HEK293 (cell line): ENCODE measurements around the gene PGA5.

ENCODE experiments used
- CTCF ChIA-PET: fragments of 350-600 bp; formaldehyde crosslinking; extraction: SDS; loops from one replicate; lab custom pipeline; 2021; ENCODE audit warnings: antibody characterized with exemption; lab: Yijun Ruan, JAX
- POLR2A ChIA-PET: fragments of 300-600 bp; formaldehyde crosslinking; extraction: SDS; loops from one replicate; lab custom pipeline; 2020; ENCODE audit warnings: antibody characterized with exemption, inconsistent platforms; lab: Yijun Ruan, JAX
- H3K27ac ChIP-seq: fragments of 200-500 bp; sonication (Bioruptor generic); 2 replicates; pipeline ENCODE4 v1.5.1; 2014; ENCODE audit warnings: low read depth, low read length, control low read depth, inconsistent platforms; ENCODE audit errors: extremely low read depth
- H3K36me3 ChIP-seq, 2 experiments: fragments of 200-500 bp in 1 of 2; sonication (Bioruptor generic) in 1 of 2; 1 replicate in 1 of 2; 2 replicates in 1 of 2; pipeline ENCODE4 v1.5.1; 2014 to 2017; ENCODE audit warnings: inconsistent platforms in 2 of 2, low read length in 2 of 2; ENCODE audit not compliant: control insufficient read depth in 2 of 2, insufficient read depth in 1 of 2
- H3K4me1 ChIP-seq: fragments of 200-500 bp; sonication (Bioruptor generic); 2 replicates; pipeline ENCODE4 v1.5.1; 2014; ENCODE audit warnings: mild to moderate bottlenecking, low read length, inconsistent platforms; ENCODE audit not compliant: control insufficient read depth, insufficient read depth
- H3K4me3 ChIP-seq: 2 replicates; pipeline ENCODE4 v1.5.1; 2011; ENCODE audit warnings: low read depth, mild to moderate bottlenecking, control low read depth, low read length, moderate library complexity
- H3K9me3 ChIP-seq: fragments of 200-500 bp; sonication (Bioruptor generic); 2 replicates; pipeline ENCODE4 v1.5.1; 2014; ENCODE audit warnings: low read depth, low read length, inconsistent platforms; ENCODE audit not compliant: control insufficient read depth, insufficient read depth
- GLIS1 ChIP-seq: fragments of 450-650 bp; formaldehyde crosslinking; IDR thresholded peaks from 2 replicates; pipeline ENCODE4 v1.5.1; 2016; ENCODE audit warnings: missing biosample characterization, missing genetic modification characterization
- HOXA7 ChIP-seq: sonication (generic); formaldehyde crosslinking; IDR thresholded peaks from 2 replicates; pipeline ENCODE4 v1.8.1; 2022; ENCODE audit warnings: missing genetic modification reagents, borderline replicate concordance
- KLF7 ChIP-seq: fragments of 450-650 bp; formaldehyde crosslinking; IDR thresholded peaks from 2 replicates; pipeline ENCODE4 v1.5.1; 2016; ENCODE audit warnings: missing biosample characterization, missing genetic modification characterization, borderline replicate concordance
- KLF8 ChIP-seq: fragments of 450-650 bp; formaldehyde crosslinking; IDR thresholded peaks from 2 replicates; pipeline ENCODE4 v1.5.1; 2016; ENCODE audit warnings: missing biosample characterization, missing genetic modification characterization
- YY1 ChIP-seq: fragments of 450-650 bp; formaldehyde crosslinking; IDR thresholded peaks from 2 replicates; pipeline ENCODE4 v1.5.1; 2018; ENCODE audit warnings: missing biosample characterization, missing genetic modification characterization
- ZNF10 ChIP-seq: fragments of 450-650 bp; formaldehyde crosslinking; IDR thresholded peaks from 2 replicates; pipeline ENCODE4 v1.5.1; 2017; ENCODE audit warnings: missing biosample characterization, missing genetic modification characterization
- ZNF2 ChIP-seq: fragments of 450-650 bp; formaldehyde crosslinking; IDR thresholded peaks from 2 replicates; pipeline ENCODE4 v1.5.1; 2016; ENCODE audit warnings: missing biosample characterization, missing genetic modification characterization
- ZNF202 ChIP-seq: fragments of 450-650 bp; formaldehyde crosslinking; IDR thresholded peaks from 2 replicates; pipeline ENCODE4 v1.5.1; 2016; ENCODE audit warnings: missing biosample characterization, missing genetic modification characterization, borderline replicate concordance
- ZNF23 ChIP-seq: fragments of 450-650 bp; formaldehyde crosslinking; IDR thresholded peaks from 2 replicates; pipeline ENCODE4 v1.5.1; 2016; ENCODE audit warnings: missing biosample characterization, missing genetic modification characterization, borderline replicate concordance
- ZNF24 ChIP-seq: fragments of 450-650 bp; formaldehyde crosslinking; IDR thresholded peaks from 2 replicates; pipeline ENCODE4 v1.5.1; 2016; ENCODE audit warnings: missing biosample characterization, missing genetic modification characterization
- ZNF449 ChIP-seq: fragments of 450-650 bp; formaldehyde crosslinking; IDR thresholded peaks from 2 replicates; pipeline ENCODE4 v1.5.1; 2017; ENCODE audit warnings: missing biosample characterization, mild to moderate bottlenecking, missing genetic modification characterization, moderate library complexity
- ZNF548 ChIP-seq: fragments of 450-650 bp; formaldehyde crosslinking; IDR thresholded peaks from 2 replicates; pipeline ENCODE4 v1.5.1; 2016; ENCODE audit warnings: missing biosample characterization, missing genetic modification characterization
- ZNF701 ChIP-seq: fragments of 450-650 bp; formaldehyde crosslinking; IDR thresholded peaks from 2 replicates; pipeline ENCODE4 v1.5.1; 2016; ENCODE audit warnings: missing biosample characterization, missing genetic modification characterization
- ZNF707 ChIP-seq: fragments of 450-650 bp; formaldehyde crosslinking; IDR thresholded peaks from 2 replicates; pipeline ENCODE4 v1.5.1; 2016; ENCODE audit warnings: missing biosample characterization, missing genetic modification characterization
- ZSCAN23 ChIP-seq: fragments of 450-650 bp; formaldehyde crosslinking; IDR thresholded peaks from 2 replicates; pipeline ENCODE4 v1.5.1; 2016; ENCODE audit warnings: missing biosample characterization, missing genetic modification characterization
- TF ChIP-seq, protein P1 (sequence below): fragments of 450-650 bp; IDR thresholded peaks from 2 replicates; pipeline ENCODE4 v1.5.1; 2018; ENCODE audit warnings: missing biosample characterization, missing genetic modification characterization
- TF ChIP-seq, protein P2 (sequence below): fragments of 450-650 bp; formaldehyde crosslinking; IDR thresholded peaks from 2 replicates; pipeline ENCODE4 v1.5.1; 2016; ENCODE audit warnings: missing biosample characterization, missing genetic modification characterization
- TF ChIP-seq, protein P3 (sequence below): fragments of 450-650 bp; formaldehyde crosslinking; optimal IDR thresholded peaks from 2 replicates; pipeline ENCODE3; 2016; ENCODE audit warnings: missing biosample characterization, mild to moderate bottlenecking, missing genetic modification characterization
- TF ChIP-seq, protein P4 (sequence below): fragments of 450-650 bp; formaldehyde crosslinking; IDR thresholded peaks from 2 replicates; pipeline ENCODE4 v1.5.1; 2016; ENCODE audit warnings: missing biosample characterization, missing genetic modification characterization

PGA5 gene

GRCh38 chr11:61194169-61194671 is 46.8 kb upstream of the PGA5 start:
- no peaks in the 10 kb centered on the region for H3K9me3 ChIP-seq
- POLR2A ChIA-PET: no interaction called here
- no peaks in the 10 kb centered on the region for H3K36me3 ChIP-seq
- no peak for TF ChIP-seq ZNF23 (tag by site-specific recombination)
- no peak for TF ChIP-seq GLIS1 (tag by site-specific recombination)
- TF ChIP-seq, protein P1, sequence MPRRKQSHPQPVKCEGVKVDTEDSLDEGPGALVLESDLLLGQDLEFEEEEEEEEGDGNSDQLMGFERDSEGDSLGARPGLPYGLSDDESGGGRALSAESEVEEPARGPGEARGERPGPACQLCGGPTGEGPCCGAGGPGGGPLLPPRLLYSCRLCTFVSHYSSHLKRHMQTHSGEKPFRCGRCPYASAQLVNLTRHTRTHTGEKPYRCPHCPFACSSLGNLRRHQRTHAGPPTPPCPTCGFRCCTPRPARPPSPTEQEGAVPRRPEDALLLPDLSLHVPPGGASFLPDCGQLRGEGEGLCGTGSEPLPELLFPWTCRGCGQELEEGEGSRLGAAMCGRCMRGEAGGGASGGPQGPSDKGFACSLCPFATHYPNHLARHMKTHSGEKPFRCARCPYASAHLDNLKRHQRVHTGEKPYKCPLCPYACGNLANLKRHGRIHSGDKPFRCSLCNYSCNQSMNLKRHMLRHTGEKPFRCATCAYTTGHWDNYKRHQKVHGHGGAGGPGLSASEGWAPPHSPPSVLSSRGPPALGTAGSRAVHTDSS: no peak
- TF ChIP-seq ZNF548 (tag by site-specific recombination): no peak
- TF ChIP-seq ZNF449: no peak
- TF ChIP-seq ZNF24 (tag by site-specific recombination): no peak
- TF ChIP-seq ZNF10 (tag by site-specific recombination): no peak
- TF ChIP-seq ZSCAN23: no peak
- no peak for TF ChIP-seq ZNF202 (tag by site-specific recombination)
- TF ChIP-seq HOXA7 (CRISPR knock-in tag): no peak
- no peak for TF ChIP-seq ZNF701 (tag by site-specific recombination)
- TF ChIP-seq, protein P2, sequence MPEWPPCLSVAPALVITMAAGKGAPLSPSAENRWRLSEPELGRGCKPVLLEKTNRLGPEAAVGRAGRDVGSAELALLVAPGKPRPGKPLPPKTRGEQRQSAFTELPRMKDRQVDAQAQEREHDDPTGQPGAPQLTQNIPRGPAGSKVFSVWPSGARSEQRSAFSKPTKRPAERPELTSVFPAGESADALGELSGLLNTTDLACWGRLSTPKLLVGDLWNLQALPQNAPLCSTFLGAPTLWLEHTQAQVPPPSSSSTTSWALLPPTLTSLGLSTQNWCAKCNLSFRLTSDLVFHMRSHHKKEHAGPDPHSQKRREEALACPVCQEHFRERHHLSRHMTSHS (tag by site-specific recombination): no peak
- no peak for TF ChIP-seq KLF8
- TF ChIP-seq ZNF707 (tag by site-specific recombination): no peak
- TF ChIP-seq, protein P3, sequence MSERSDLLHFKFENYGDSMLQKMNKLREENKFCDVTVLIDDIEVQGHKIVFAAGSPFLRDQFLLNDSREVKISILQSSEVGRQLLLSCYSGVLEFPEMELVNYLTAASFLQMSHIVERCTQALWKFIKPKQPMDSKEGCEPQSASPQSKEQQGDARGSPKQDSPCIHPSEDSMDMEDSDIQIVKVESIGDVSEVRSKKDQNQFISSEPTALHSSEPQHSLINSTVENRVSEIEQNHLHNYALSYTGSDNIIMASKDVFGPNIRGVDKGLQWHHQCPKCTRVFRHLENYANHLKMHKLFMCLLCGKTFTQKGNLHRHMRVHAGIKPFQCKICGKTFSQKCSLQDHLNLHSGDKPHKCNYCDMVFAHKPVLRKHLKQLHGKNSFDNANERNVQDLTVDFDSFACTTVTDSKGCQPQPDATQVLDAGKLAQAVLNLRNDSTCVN (tag by site-specific recombination): no peak
- H3K4me3 ChIP-seq: no peak overlapping the region
- H3K4me1 ChIP-seq: no peaks in the 10 kb centered on the region
- CTCF ChIA-PET: no interaction called here
- no peak overlapping the region for H3K27ac ChIP-seq

DNA sequence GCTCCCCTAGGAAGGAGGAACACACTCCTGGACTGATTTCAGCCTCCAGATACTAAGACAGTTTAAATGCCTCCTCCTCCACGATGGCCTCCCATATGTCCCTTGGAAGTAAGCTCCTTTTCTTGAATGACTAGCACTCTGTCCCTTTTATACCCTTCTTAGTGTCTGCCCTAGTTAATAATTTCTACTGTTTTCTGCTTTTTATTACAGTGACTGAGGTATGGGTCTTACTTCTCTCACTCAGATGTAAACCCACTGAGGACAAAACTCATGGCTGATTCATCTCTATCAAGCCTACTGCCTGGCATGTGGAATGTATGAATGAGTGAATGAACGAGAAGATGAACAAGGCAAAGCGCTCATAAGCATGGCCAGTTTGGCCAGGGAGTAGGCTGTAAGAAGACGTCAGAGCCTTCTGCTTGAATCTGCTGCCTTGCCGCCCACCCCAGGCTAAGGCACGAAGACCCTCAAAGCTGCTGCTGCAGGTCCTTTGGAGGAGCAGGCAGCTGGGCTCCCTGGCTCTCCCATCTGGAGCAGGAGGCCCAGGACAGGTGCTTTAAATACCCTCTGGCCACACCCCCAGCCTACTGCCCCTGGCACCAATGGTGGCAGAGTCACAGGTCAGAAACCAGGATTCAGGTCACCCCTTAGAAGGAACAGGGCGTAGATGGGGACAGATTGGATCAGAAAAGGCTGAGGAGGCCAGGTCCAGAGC is 45.8 kb upstream of the PGA5 start:
- CTCF ChIA-PET: no interaction called here
- no peaks in the 10 kb centered on the region for H3K9me3 ChIP-seq
- H3K4me1 ChIP-seq: no peaks in the 10 kb centered on the region
- H3K27ac ChIP-seq: no peak overlapping the region
- TF ChIP-seq ZNF2 (tag by site-specific recombination) (no peak), KLF7 (tag by site-specific recombination) (no peak), YY1 (no peak)
- TF ChIP-seq, protein P4, sequence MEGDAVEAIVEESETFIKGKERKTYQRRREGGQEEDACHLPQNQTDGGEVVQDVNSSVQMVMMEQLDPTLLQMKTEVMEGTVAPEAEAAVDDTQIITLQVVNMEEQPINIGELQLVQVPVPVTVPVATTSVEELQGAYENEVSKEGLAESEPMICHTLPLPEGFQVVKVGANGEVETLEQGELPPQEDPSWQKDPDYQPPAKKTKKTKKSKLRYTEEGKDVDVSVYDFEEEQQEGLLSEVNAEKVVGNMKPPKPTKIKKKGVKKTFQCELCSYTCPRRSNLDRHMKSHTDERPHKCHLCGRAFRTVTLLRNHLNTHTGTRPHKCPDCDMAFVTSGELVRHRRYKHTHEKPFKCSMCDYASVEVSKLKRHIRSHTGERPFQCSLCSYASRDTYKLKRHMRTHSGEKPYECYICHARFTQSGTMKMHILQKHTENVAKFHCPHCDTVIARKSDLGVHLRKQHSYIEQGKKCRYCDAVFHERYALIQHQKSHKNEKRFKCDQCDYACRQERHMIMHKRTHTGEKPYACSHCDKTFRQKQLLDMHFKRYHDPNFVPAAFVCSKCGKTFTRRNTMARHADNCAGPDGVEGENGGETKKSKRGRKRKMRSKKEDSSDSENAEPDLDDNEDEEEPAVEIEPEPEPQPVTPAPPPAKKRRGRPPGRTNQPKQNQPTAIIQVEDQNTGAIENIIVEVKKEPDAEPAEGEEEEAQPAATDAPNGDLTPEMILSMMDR (tag by site-specific recombination): no peak
- TF ChIP-seq, all 188 proteins: peak for 0
- POLR2A ChIA-PET: no interaction called here
- no peaks in the 10 kb centered on the region for H3K36me3 ChIP-seq
- H3K4me3 ChIP-seq: no peak overlapping the region
